ENCODE results near the gene ABCB9. TPM values are rescaled to one million over a fixed set of nuclear protein-coding genes. Genes with fewer than 3 reads are reported as not detected.

ABCB9 gene
- total RNA-seq, 1 experiment from 2014 or later = 14.7 TPM

DNA sequence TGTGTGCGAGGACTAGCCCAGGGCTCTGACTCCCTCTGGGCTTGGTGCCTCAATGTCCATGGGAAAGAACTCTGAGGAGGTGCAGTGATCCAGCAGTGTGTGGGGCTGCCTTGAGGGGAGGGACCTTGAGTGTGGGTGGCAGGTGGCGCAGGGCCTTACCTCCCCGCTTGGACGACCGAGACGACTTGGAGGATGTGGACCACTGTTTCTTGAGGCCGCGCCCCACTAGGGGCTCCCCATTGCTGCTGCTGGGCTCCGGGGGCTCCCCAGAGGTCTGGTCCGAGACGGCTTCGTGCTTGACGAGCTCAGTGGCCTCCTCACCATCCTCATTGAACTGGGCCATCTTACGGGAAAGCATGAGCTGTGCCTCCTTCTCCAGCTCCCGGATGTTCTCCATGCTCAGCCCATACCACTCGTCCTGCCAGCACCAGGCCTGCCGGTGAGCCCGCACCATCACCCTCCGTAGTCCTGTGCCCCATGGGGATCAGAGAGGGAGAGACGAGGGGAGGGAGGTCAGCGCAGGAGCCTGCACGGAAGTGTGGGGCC is 38.9 kb upstream of the ABCB9 start:
- CTCF ChIA-PET = no interaction called here
- intact Hi-C loops (cut with micrococcal nuclease) = no loop called here
- no peak overlapping the region for H3K9ac ChIP-seq (ENCODE audit: low read length)

DNA sequence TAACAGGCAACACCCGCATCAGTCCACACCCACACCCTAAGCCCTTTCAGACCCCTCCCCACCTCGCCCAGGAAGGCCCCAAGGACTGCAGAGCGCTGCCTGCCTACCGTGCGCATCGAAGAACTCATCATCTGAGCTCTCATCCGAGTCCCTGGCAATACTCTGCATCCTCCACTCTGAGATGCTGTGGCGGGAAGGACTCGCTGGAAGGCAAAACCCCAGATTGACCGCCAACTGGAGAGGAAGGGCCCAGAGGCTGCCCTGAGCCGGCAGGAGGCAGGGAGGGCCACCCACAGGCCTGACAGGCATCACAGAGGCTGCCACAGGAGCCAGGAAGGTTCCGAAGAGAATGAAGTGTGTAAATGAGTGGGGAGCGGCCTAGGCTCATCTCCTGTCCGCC is 38.0 kb upstream of the ABCB9 start:
- ATAC-seq (no peak), DNase-seq (ENCODE audit: low read depth, low spot score) (no peak)
- H3K4me1 ChIP-seq (ENCODE audit: control insufficient read depth in 1 of 2, insufficient read depth in 2 of 2, low read length in 2 of 2) = no peaks in the 10 kb centered on the region
- no peaks in the 10 kb centered on the region for H4K20me1 ChIP-seq (ENCODE audit: insufficient read depth)
- H3K36me3 ChIP-seq (ENCODE audit: control insufficient read depth in 1 of 2, insufficient read depth in 2 of 2, low read length in 2 of 2) = 0 out of 4 replicates have a peak, but pooled peaks cover 0 to 3% of the 10 kb centered on the region in 2 experiments
- H3K9me2 ChIP-seq (ENCODE audit: insufficient read depth) = no peaks in the 10 kb centered on the region
- CTCF ChIA-PET = no interaction called here
- POLR2A ChIA-PET = no interaction called here
- RAD21 ChIA-PET (ENCODE audit: low non-redundant PET in 1 of 2, low total read pairs in 2 of 2, uncharacterized antibody in 2 of 2, unreplicated experiment in 2 of 2) = no interaction called here
- H3K9ac ChIP-seq (ENCODE audit: low read length) = no peak overlapping the region
- H3K4me2 ChIP-seq (ENCODE audit: low read length) = no peak overlapping the region
- no peaks in the 10 kb centered on the region for H3K79me2 ChIP-seq (ENCODE audit: insufficient read depth, low read length)
- H3K9me3 ChIP-seq (ENCODE audit: control insufficient read depth in 1 of 2, insufficient read depth in 1 of 2, low read depth in 1 of 2, low read length in 2 of 2) = no peaks in the 10 kb centered on the region
- H3K4me3 ChIP-seq (replicated peaks in 1 of 2; ENCODE audit: low read depth in 1 of 2, low read length in 2 of 2) = no peak overlapping the region
- BruUV-seq (replicated peaks) = no TSS peak
- no peak overlapping the region for H3K27ac ChIP-seq (ENCODE audit: low read depth, low read length)
- no peaks in the 10 kb centered on the region for H3K27me3 ChIP-seq (ENCODE audit: insufficient read depth, low read length)
- H2AFZ ChIP-seq (ENCODE audit: low read depth, low read length, poor library complexity, severe bottlenecking) = no peak overlapping the region
- intact Hi-C loops (cut with micrococcal nuclease) = no loop called here
- TF ChIP-seq POLR2AphosphoS5 (IDR thresholded peaks at IDR 0.05; ENCODE audit: low read depth, low read length) (no peak), JUND (IDR thresholded peaks at IDR 0.05) (no peak), SP1 (IDR thresholded peaks at IDR 0.05; ENCODE audit: low read depth) (no peak), EZH2 (IDR thresholded peaks at IDR 0.05) (no peak), EGR1 (IDR thresholded peaks at IDR 0.05; ENCODE audit: low read depth) (no peak), FOSL1 (IDR thresholded peaks at IDR 0.05; ENCODE audit: low read depth) (no peak), SRF (IDR thresholded peaks at IDR 0.05; ENCODE audit: low read depth) (no peak), RAD21 (IDR thresholded peaks at IDR 0.05; ENCODE audit: low read depth) (no peak), POLR2A (IDR thresholded peaks at IDR 0.05; ENCODE audit: borderline replicate concordance, extremely low read depth, insufficient read depth, insufficient read length) (no peak), ZFX (IDR thresholded peaks at IDR 0.05) (no peak), CBX3 (IDR thresholded peaks at IDR 0.05; ENCODE audit: low read depth) (no peak), YY1 (IDR thresholded peaks at IDR 0.05; ENCODE audit: extremely low read depth, insufficient replicate concordance, low read depth, low read length) (no peak), CEBPB (IDR thresholded peaks at IDR 0.05; ENCODE audit: low read depth) (no peak)
- TF ChIP-seq, protein P1, sequence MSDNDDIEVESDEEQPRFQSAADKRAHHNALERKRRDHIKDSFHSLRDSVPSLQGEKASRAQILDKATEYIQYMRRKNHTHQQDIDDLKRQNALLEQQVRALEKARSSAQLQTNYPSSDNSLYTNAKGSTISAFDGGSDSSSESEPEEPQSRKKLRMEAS (IDR thresholded peaks at IDR 0.05) = no peak
- TF ChIP-seq, protein P2, sequence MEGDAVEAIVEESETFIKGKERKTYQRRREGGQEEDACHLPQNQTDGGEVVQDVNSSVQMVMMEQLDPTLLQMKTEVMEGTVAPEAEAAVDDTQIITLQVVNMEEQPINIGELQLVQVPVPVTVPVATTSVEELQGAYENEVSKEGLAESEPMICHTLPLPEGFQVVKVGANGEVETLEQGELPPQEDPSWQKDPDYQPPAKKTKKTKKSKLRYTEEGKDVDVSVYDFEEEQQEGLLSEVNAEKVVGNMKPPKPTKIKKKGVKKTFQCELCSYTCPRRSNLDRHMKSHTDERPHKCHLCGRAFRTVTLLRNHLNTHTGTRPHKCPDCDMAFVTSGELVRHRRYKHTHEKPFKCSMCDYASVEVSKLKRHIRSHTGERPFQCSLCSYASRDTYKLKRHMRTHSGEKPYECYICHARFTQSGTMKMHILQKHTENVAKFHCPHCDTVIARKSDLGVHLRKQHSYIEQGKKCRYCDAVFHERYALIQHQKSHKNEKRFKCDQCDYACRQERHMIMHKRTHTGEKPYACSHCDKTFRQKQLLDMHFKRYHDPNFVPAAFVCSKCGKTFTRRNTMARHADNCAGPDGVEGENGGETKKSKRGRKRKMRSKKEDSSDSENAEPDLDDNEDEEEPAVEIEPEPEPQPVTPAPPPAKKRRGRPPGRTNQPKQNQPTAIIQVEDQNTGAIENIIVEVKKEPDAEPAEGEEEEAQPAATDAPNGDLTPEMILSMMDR (IDR thresholded peaks at IDR 0.05 in 2 of 3, conservative IDR thresholded peaks at IDR 0.05 in 1 of 3; ENCODE audit: borderline replicate concordance in 1 of 3, insufficient read depth in 1 of 3, low read depth in 2 of 3, low read length in 2 of 3) = no peak
- TF ChIP-seq, protein P3, sequence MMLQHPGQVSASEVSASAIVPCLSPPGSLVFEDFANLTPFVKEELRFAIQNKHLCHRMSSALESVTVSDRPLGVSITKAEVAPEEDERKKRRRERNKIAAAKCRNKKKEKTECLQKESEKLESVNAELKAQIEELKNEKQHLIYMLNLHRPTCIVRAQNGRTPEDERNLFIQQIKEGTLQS (IDR thresholded peaks at IDR 0.05) = no peak

More for the DNA sequence above, 38.9 kb upstream of the ABCB9 start:
- no peak overlapping the region for H3K4me2 ChIP-seq (ENCODE audit: low read length)
- H3K9me2 ChIP-seq (ENCODE audit: insufficient read depth) = no peaks in the 10 kb centered on the region
- no peak overlapping the region for H2AFZ ChIP-seq (ENCODE audit: low read depth, low read length, poor library complexity, severe bottlenecking)
- TF ChIP-seq YY1 (IDR thresholded peaks at IDR 0.05; ENCODE audit: extremely low read depth, insufficient replicate concordance, low read depth, low read length) = no peak
- TF ChIP-seq CBX3 (IDR thresholded peaks at IDR 0.05; ENCODE audit: low read depth) = no peak
- TF ChIP-seq RAD21 (IDR thresholded peaks at IDR 0.05; ENCODE audit: low read depth) = no peak
- no peak for TF ChIP-seq ZFX (IDR thresholded peaks at IDR 0.05)
- TF ChIP-seq, protein P4, sequence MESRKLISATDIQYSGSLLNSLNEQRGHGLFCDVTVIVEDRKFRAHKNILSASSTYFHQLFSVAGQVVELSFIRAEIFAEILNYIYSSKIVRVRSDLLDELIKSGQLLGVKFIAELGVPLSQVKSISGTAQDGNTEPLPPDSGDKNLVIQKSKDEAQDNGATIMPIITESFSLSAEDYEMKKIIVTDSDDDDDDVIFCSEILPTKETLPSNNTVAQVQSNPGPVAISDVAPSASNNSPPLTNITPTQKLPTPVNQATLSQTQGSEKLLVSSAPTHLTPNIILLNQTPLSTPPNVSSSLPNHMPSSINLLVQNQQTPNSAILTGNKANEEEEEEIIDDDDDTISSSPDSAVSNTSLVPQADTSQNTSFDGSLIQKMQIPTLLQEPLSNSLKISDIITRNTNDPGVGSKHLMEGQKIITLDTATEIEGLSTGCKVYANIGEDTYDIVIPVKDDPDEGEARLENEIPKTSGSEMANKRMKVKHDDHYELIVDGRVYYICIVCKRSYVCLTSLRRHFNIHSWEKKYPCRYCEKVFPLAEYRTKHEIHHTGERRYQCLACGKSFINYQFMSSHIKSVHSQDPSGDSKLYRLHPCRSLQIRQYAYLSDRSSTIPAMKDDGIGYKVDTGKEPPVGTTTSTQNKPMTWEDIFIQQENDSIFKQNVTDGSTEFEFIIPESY (IDR thresholded peaks at IDR 0.05; ENCODE audit: extremely low read depth, insufficient replicate concordance, low read length) = no peak
- H3K9me3 ChIP-seq (ENCODE audit: control insufficient read depth in 1 of 2, insufficient read depth in 1 of 2, low read depth in 1 of 2, low read length in 2 of 2) = no peaks in the 10 kb centered on the region
- no peak overlapping the region for H3K27ac ChIP-seq (ENCODE audit: low read depth, low read length)
- ChIA-PET POLR2A (no interaction called here), RAD21 (ENCODE audit: low non-redundant PET in 1 of 2, low total read pairs in 2 of 2, uncharacterized antibody in 2 of 2, unreplicated experiment in 2 of 2) (no interaction called here)
- H3K79me2 ChIP-seq (ENCODE audit: insufficient read depth, low read length) = no peaks in the 10 kb centered on the region
- DNase-seq (ENCODE audit: low read depth, low spot score) (no peak), ATAC-seq (0 out of 2 replicates have a peak, but pooled peaks have one; percentile 13)
- no peaks in the 10 kb centered on the region for H3K4me1 ChIP-seq (ENCODE audit: control insufficient read depth in 1 of 2, insufficient read depth in 2 of 2, low read length in 2 of 2)
- H3K36me3 ChIP-seq (ENCODE audit: control insufficient read depth in 1 of 2, insufficient read depth in 2 of 2, low read length in 2 of 2) = 0 out of 4 replicates have a peak, but pooled peaks cover 0 to 3% of the 10 kb centered on the region in 2 experiments
- H4K20me1 ChIP-seq (ENCODE audit: insufficient read depth) = no peaks in the 10 kb centered on the region
- BruUV-seq (replicated peaks) = no TSS peak
- no peaks in the 10 kb centered on the region for H3K27me3 ChIP-seq (ENCODE audit: insufficient read depth, low read length)
- no peak overlapping the region for H3K4me3 ChIP-seq (replicated peaks in 1 of 2; ENCODE audit: low read depth in 1 of 2, low read length in 2 of 2)

All from HCT116 (cell line).